ENCODE results near the gene CALR.

- TF ChIP-seq YY1 (IDR thresholded peaks at IDR 0.05; ENCODE audit: insufficient read depth, insufficient read length) (no peak), SUZ12 (IDR thresholded peaks at IDR 0.05; ENCODE audit: extremely low read depth, insufficient read depth, insufficient read length) (no peak)
Measured at GRCh38 chr19:12918253-12918652, 20.2 kb upstream of the CALR start.

Data from NT2/D1 (cell line).